Neutrophil (primary cell): ENCODE data around the gene PTCRA.
"Not testable (repeated sequence)": the region's sequence is repeated elsewhere in the genome, so short reads cannot be mapped to it uniquely, and the experiment has no call there.

Source experiments
- H3K27ac ChIP-seq: fragments of 200-600 bp; sonication (generic); 2 replicates; pipeline ENCODE4 v1.5.1; 2016; ENCODE audit warnings: mild to moderate bottlenecking, moderate library complexity
- H3K27me3 ChIP-seq: fragments of 200-600 bp; sonication (generic); 2 replicates; pipeline ENCODE4 v1.6.0; 2016; ENCODE audit warnings: mild to moderate bottlenecking
- H3K36me3 ChIP-seq: fragments of 200-600 bp; sonication (generic); 2 replicates; pipeline ENCODE4 v1.5.1; 2017
- H3K4me1 ChIP-seq, 2 experiments: fragments of 200-600 bp in 1 of 2; sonication (generic) in 1 of 2; 1 replicate in 1 of 2; 2 replicates in 1 of 2; pipeline versions ENCODE4 v1.5.1 to v1.6.1; 2013 to 2016; ENCODE audit warnings: low read depth in 1 of 2, low read length in 1 of 2, mild to moderate bottlenecking in 1 of 2, moderate library complexity in 1 of 2; ENCODE audit not compliant: control insufficient read depth in 1 of 2, insufficient read depth in 1 of 2
- H3K4me3 ChIP-seq, 2 experiments: fragments of 200-600 bp in 1 of 2; sonication (generic) in 1 of 2; 1 replicate in 1 of 2; 2 replicates in 1 of 2; pipeline ENCODE4 v1.5.1; 2013 to 2016; ENCODE audit warnings: low read depth in 1 of 2, low read length in 1 of 2, mild to moderate bottlenecking in 1 of 2, moderate library complexity in 1 of 2
- H3K9me3 ChIP-seq: fragments of 200-600 bp; sonication (generic); 2 replicates; pipeline ENCODE4 v1.5.1; 2016
- TF ChIP-seq, protein P1 (sequence below): fragments of 200-600 bp; sonication (generic); IDR thresholded peaks from 2 replicates; pipeline ENCODE4 v1.5.1; 2016; ENCODE audit warnings: antibody characterized with exemption

Gene PTCRA

DNA sequence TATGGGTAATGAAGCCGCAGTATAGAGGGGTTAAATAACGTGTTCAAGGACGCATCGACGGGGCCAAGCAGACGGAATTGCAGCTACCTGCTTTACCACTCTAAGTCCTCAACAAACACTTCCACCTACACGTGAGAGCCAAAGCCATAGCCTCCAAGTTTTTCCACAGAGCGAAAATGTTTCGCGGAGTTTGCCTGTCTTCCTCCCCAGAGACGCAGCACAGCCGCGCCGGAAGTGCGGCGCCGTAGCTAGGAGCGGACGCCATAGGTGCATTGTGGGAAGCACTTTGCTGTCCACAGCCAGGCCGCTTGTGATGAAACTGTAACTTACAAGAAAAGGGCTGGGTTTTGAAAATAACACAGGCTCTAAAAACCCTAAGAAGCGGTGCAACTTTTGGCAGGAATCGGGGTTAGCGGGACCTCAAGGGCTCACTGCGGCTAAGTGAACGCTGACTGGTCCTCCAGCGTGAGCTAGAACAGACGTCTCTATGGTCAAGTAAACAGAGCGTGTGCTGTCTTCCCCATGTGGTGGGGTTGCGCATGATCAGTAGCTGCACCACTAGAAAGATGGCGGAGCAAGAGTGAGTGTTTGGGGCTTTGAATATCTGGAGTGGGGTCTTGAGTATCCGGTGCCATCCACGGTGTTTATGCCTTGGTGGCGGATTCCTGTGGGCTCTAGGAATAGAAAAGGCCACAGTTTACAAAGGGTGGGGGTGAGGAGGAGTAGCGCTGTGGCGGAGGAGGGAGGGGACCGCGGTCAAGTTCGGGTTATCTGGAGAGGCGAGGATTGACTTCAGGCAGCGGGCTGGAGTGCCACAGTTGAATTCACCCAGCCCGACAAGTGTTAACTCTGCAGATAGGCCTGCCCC lies 36.2 kb upstream of the PTCRA start, which contains the start of gene RPL7L1:
Gene RPL7L1 (plus strand): TSS at position 245 of the 868 bp plus-strand sequence. CDS start 295 bp downstream, at position 540.
- peak within 1 kb of the TSS; percentile 87 to 91 for H3K4me3 ChIP-seq
- H3K36me3 ChIP-seq, result peaks cover 15% of the 10 kb centered on the region
- H3K27ac ChIP-seq, result peak within 1 kb of the TSS; percentile 91
- H3K4me1 ChIP-seq, result peaks cover 16% of the 10 kb centered on the region in 2 experiments
- no peaks in the 10 kb centered on the region for H3K27me3 ChIP-seq
- TF ChIP-seq, protein P1, sequence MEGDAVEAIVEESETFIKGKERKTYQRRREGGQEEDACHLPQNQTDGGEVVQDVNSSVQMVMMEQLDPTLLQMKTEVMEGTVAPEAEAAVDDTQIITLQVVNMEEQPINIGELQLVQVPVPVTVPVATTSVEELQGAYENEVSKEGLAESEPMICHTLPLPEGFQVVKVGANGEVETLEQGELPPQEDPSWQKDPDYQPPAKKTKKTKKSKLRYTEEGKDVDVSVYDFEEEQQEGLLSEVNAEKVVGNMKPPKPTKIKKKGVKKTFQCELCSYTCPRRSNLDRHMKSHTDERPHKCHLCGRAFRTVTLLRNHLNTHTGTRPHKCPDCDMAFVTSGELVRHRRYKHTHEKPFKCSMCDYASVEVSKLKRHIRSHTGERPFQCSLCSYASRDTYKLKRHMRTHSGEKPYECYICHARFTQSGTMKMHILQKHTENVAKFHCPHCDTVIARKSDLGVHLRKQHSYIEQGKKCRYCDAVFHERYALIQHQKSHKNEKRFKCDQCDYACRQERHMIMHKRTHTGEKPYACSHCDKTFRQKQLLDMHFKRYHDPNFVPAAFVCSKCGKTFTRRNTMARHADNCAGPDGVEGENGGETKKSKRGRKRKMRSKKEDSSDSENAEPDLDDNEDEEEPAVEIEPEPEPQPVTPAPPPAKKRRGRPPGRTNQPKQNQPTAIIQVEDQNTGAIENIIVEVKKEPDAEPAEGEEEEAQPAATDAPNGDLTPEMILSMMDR, result peak; percentile 53
- no peaks in the 10 kb centered on the region for H3K9me3 ChIP-seq

DNA sequence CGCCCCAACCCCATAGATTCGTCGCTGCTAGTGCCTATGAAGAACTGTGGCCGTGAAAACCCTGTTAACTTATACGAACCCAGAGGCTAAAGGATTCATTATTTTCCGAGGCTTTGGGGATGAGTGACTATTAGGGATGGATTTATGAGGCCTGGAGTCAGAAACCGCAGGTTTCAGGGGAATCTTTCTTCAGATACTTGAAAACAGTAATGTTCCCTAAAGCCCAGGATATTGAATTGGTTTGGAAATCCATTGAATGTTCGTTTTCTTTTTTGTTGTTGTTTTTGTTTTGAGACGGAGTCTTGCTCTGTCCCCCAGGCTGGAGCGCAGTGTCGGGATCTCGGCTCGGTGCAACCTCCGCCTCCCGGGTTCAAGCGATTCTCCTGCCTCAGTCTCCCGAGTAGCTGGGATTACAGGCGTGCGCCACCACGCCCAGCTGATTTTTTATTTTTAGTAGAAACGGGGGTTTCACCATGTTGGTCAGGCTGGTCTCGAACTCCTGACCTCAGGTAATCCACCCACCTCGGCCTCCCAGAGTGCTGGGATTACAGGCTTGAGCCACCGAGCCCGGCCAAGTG lies 35.5 kb upstream of the PTCRA start:
- peak overlapping the region; percentile 87 to 91 for H3K4me3 ChIP-seq
- H3K4me1 ChIP-seq, result peaks cover 16% of the 10 kb centered on the region in 2 experiments
- not testable (repeated sequence) for H3K27me3 ChIP-seq, H3K9me3 ChIP-seq
- H3K36me3 ChIP-seq, result peaks cover 20% of the 10 kb centered on the region
- peak overlapping the region; percentile 91 for H3K27ac ChIP-seq

DNA sequence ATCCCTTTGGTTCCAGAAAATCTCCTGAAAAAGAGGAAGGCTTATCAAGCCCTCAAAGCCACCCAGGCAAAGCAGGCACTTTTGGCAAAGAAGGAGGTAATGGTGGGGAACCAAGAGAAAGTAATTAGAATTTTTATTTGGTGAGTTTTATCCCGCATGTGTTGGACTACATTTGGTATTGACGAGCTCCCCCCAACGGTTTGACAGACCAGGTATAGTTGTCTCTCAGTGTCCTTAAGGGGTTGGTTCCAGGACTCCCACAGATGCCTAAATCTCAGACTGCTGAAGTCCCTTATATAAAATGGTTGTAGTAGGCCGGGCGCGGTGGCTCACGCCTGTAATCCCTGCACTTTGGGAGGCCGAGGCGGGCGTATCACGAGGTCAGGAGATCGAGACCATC lies 35.0 kb upstream of the PTCRA start:
- not testable (repeated sequence) for H3K27ac ChIP-seq, H3K9me3 ChIP-seq, H3K27me3 ChIP-seq
- Histone ChIP-seq H3K4me3 (peak overlapping the region in 1 of 2 experiments; percentile 87), H3K4me1 (peaks cover 16% of the 10 kb centered on the region in 2 experiments), H3K36me3 (peaks cover 25% of the 10 kb centered on the region)

DNA sequence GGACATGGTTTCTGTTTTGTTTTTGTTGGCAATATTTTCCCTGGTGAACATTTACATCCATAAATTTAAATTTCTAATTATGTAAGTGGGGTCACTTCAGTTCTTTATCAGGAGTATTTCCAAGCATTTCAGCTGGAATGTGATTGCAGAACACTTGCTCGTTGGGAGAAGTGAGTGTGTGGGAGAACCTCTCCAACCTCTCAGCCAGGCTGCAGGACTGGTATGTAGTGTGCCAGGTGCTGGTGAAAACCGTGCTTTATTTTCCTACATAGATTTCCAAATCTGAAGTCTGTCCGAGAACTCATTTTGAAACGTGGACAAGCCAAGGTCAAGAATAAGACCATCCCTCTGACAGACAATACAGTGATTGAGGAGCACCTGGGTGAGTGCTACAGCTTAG lies 30.2 kb upstream of the PTCRA start:
- Histone ChIP-seq H3K4me3 (no peak overlapping the region), H3K27me3 (no peaks in the 10 kb centered on the region), H3K36me3 (peaks cover 34% of the 10 kb centered on the region), H3K4me1 (peaks cover 7% of the 10 kb centered on the region in 2 experiments), H3K9me3 (no peaks in the 10 kb centered on the region), H3K27ac (no peak overlapping the region)
- TF ChIP-seq, protein P1, result no peak

DNA sequence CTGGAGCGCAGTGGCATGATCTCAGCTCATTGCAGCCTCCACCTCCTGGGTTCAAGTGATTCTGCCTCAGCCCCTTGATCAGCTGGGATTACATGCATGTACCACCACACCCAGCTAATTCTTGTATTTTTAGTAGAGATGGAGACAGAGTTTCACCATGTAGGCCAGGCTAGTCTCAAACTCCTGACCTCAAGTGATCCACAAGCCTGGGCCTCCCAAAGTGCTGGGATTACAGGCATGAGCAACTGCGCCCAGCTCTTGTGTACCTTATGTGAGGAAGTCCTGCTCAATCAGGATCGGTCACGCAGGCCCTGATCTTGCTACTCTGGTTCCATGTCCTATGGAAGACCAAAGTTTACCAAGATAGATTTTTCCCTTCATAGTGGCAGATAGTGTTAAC lies 27.7 kb upstream of the PTCRA start:
- not testable (repeated sequence) for H3K27ac ChIP-seq, H3K27me3 ChIP-seq, H3K9me3 ChIP-seq, H3K4me3 ChIP-seq
- H3K36me3 ChIP-seq, result peaks cover 33% of the 10 kb centered on the region
- peaks cover 18 to 20% of the 10 kb centered on the region in 2 experiments for H3K4me1 ChIP-seq

DNA sequence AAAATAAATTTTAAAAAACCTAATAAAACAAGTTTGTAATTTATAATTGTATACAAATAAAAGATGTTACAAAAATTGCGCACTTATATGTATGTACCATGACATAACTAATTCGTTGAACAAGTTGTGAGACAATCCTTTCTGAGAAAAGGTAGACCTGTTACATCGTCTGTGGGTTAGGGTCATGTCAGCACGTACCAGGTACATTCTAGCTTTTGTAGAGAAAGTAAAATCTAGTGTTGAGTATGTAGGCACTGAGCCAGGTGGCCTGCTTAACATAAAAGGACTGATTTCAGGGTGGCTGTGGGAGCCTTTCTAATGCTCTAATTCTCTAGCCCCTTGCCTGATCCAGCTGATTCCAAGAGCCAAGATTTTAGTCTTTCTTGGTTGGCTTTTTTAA lies 26.0 kb upstream of the PTCRA start:
- H3K27ac ChIP-seq, result peak overlapping the region; percentile 79
- peaks cover 17% of the 10 kb centered on the region for H3K36me3 ChIP-seq
- H3K27me3 ChIP-seq, result no peaks in the 10 kb centered on the region
- H3K4me3 ChIP-seq, result peak overlapping the region; percentile 76 to 93
- H3K4me1 ChIP-seq, result peaks cover 30 to 36% of the 10 kb centered on the region in 2 experiments
- TF ChIP-seq, protein P1, result no peak
- no peaks in the 10 kb centered on the region for H3K9me3 ChIP-seq
